SH-SY5Y (cell line): ENCODE data around the gene G3BP1.

Experiments
- GATA2 ChIP-seq: IDR thresholded peaks from 2 replicates; pipeline ENCODE4 v1.6.1; 2011; ENCODE audit warnings: mild to moderate bottlenecking, low read depth, low read length
- GATA3 ChIP-seq: IDR thresholded peaks from 2 replicates; pipeline ENCODE4 v1.6.1; 2011; ENCODE audit warnings: low read depth, mild to moderate bottlenecking, low read length, moderate library complexity

DNA sequence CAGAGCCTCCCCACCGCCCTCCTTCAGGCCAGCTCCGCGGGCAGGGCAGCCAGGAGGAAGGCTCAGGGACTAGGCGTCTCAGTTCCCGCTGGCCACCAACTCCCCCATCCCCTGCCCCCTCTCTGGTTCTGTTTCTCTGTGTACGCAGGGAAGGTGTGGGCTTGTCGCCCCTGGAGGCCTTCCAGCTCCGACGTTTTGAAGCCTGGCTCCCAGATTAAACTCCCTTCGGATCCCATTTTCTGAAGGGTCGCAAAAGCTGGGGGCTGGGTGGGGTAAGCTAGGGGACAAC is 13.7 kb upstream of the G3BP1 start:
- TF ChIP-seq GATA2 = no peak
- no peak for TF ChIP-seq GATA3
